HEK293 (cell line): ENCODE results near the gene FILIP1.
A peak's percentile ranks its signal among the peaks of the same experiment; 100 is the strongest.

ENCODE experiments used
- CTCF ChIA-PET: fragments of 350-600 bp; formaldehyde crosslinking; extraction: SDS; loops from one replicate; lab custom pipeline; 2021; ENCODE audit warnings: antibody characterized with exemption; lab: Yijun Ruan, JAX
- POLR2A ChIA-PET: fragments of 300-600 bp; formaldehyde crosslinking; extraction: SDS; loops from one replicate; lab custom pipeline; 2020; ENCODE audit warnings: antibody characterized with exemption, inconsistent platforms; lab: Yijun Ruan, JAX
- H3K27ac ChIP-seq: fragments of 200-500 bp; sonication (Bioruptor generic); 2 replicates; pipeline ENCODE4 v1.5.1; 2014; ENCODE audit warnings: low read depth, low read length, control low read depth, inconsistent platforms; ENCODE audit errors: extremely low read depth
- H3K36me3 ChIP-seq, 2 experiments: fragments of 200-500 bp in 1 of 2; sonication (Bioruptor generic) in 1 of 2; 1 replicate in 1 of 2; 2 replicates in 1 of 2; pipeline ENCODE4 v1.5.1; 2014 to 2017; ENCODE audit warnings: inconsistent platforms in 2 of 2, low read length in 2 of 2; ENCODE audit not compliant: control insufficient read depth in 2 of 2, insufficient read depth in 1 of 2
- H3K4me1 ChIP-seq: fragments of 200-500 bp; sonication (Bioruptor generic); 2 replicates; pipeline ENCODE4 v1.5.1; 2014; ENCODE audit warnings: mild to moderate bottlenecking, low read length, inconsistent platforms; ENCODE audit not compliant: control insufficient read depth, insufficient read depth
- H3K4me3 ChIP-seq: 2 replicates; pipeline ENCODE4 v1.5.1; 2011; ENCODE audit warnings: low read depth, mild to moderate bottlenecking, control low read depth, low read length, moderate library complexity
- H3K9me3 ChIP-seq: fragments of 200-500 bp; sonication (Bioruptor generic); 2 replicates; pipeline ENCODE4 v1.5.1; 2014; ENCODE audit warnings: low read depth, low read length, inconsistent platforms; ENCODE audit not compliant: control insufficient read depth, insufficient read depth
- BCL11B ChIP-seq: fragments of 450-650 bp; formaldehyde crosslinking; IDR thresholded peaks from 2 replicates; pipeline ENCODE4 v1.5.1; 2016; ENCODE audit warnings: low read depth, missing biosample characterization, missing genetic modification characterization
- GLI4 ChIP-seq: fragments of 450-650 bp; formaldehyde crosslinking; IDR thresholded peaks from 2 replicates; pipeline ENCODE4 v1.5.1; 2016; ENCODE audit warnings: missing biosample characterization, missing genetic modification characterization
- INSM2 ChIP-seq: fragments of 450-650 bp; formaldehyde crosslinking; IDR thresholded peaks from 2 replicates; pipeline ENCODE4 v1.5.1; 2016; ENCODE audit warnings: missing biosample characterization, missing genetic modification characterization
- KLF10 ChIP-seq: fragments of 450-650 bp; IDR thresholded peaks from 2 replicates; pipeline ENCODE4 v1.5.1; 2018; ENCODE audit warnings: missing biosample characterization, mild to moderate bottlenecking, missing genetic modification characterization
- PRDM1 ChIP-seq: fragments of 450-650 bp; formaldehyde crosslinking; IDR thresholded peaks from 2 replicates; pipeline ENCODE4; 2016; ENCODE audit warnings: missing biosample characterization, missing genetic modification characterization
- PRDM2 ChIP-seq: fragments of 450-650 bp; formaldehyde crosslinking; IDR thresholded peaks from 2 replicates; pipeline ENCODE4 v1.5.1; 2016; ENCODE audit warnings: missing biosample characterization, missing genetic modification characterization, borderline replicate concordance
- YY1 ChIP-seq: fragments of 450-650 bp; formaldehyde crosslinking; IDR thresholded peaks from 2 replicates; pipeline ENCODE4 v1.5.1; 2018; ENCODE audit warnings: missing biosample characterization, missing genetic modification characterization
- ZNF157 ChIP-seq: fragments of 450-650 bp; formaldehyde crosslinking; IDR thresholded peaks from 2 replicates; pipeline ENCODE4 v1.5.1; 2016; ENCODE audit warnings: missing biosample characterization, missing genetic modification characterization
- ZNF174 ChIP-seq: fragments of 450-650 bp; formaldehyde crosslinking; IDR thresholded peaks from 2 replicates; pipeline ENCODE4 v1.5.0; 2017; ENCODE audit warnings: missing biosample characterization, mild to moderate bottlenecking, missing genetic modification characterization
- ZNF2 ChIP-seq: fragments of 450-650 bp; formaldehyde crosslinking; IDR thresholded peaks from 2 replicates; pipeline ENCODE4 v1.5.1; 2016; ENCODE audit warnings: missing biosample characterization, missing genetic modification characterization
- ZNF248 ChIP-seq: fragments of 450-650 bp; formaldehyde crosslinking; IDR thresholded peaks from 2 replicates; pipeline ENCODE4 v1.5.1; 2017; ENCODE audit warnings: missing biosample characterization, missing genetic modification characterization
- ZNF26 ChIP-seq: fragments of 450-650 bp; formaldehyde crosslinking; IDR thresholded peaks from 2 replicates; pipeline ENCODE4 v1.5.1; 2016; ENCODE audit warnings: missing biosample characterization, missing genetic modification characterization
- ZNF335 ChIP-seq: fragments of 450-650 bp; formaldehyde crosslinking; conservative IDR thresholded peaks from 2 replicates; pipeline ENCODE4 v1.5.1; 2016; ENCODE audit warnings: missing biosample characterization, missing genetic modification characterization
- ZNF394 ChIP-seq: fragments of 450-650 bp; formaldehyde crosslinking; IDR thresholded peaks from 2 replicates; pipeline ENCODE4 v1.5.1; 2016; ENCODE audit warnings: missing biosample characterization, missing genetic modification characterization, mild to moderate bottlenecking, moderate library complexity, borderline replicate concordance
- ZNF48 ChIP-seq: fragments of 450-650 bp; formaldehyde crosslinking; IDR thresholded peaks from 2 replicates; pipeline ENCODE4 v1.5.1; 2016; ENCODE audit warnings: missing biosample characterization, missing genetic modification characterization
- ZSCAN16 ChIP-seq: fragments of 450-650 bp; formaldehyde crosslinking; IDR thresholded peaks from 2 replicates; pipeline ENCODE4 v1.5.1; 2016; ENCODE audit warnings: missing biosample characterization, missing genetic modification characterization
- TF ChIP-seq, protein P1 (sequence below): fragments of 450-650 bp; IDR thresholded peaks from 2 replicates; pipeline ENCODE4 v1.5.1; 2018; ENCODE audit warnings: missing biosample characterization, mild to moderate bottlenecking, missing genetic modification characterization

Gene FILIP1

GRCh38 chr6:75460681-75461080, 32.9 kb downstream of the FILIP1 start:
- Histone ChIP-seq H3K27ac (no peak overlapping the region), H3K9me3 (no peaks in the 10 kb centered on the region), H3K36me3 (no peaks in the 10 kb centered on the region), H3K4me3 (no peak overlapping the region), H3K4me1 (peaks cover 6% of the 10 kb centered on the region; the same call in 1 of the 2 replicates)
- CTCF ChIA-PET = interaction anchor here (0.5 to 1.5 kb wide), 4 partner anchors 76 to 984 kb away, joined by 3 to 4 read pairs (median 3); no protein-coding TSS in a partner anchor
- POLR2A ChIA-PET = interaction anchor here (0.5 kb wide), 1 partner anchor 139 kb away, joined by 3 read pairs; no protein-coding TSS in a partner anchor
- no peak for TF ChIP-seq GLI4
- TF ChIP-seq ZNF394 (tag by site-specific recombination) = no peak
- no peak for TF ChIP-seq PRDM2
- TF ChIP-seq YY1 = no peak
- TF ChIP-seq ZNF174 = no peak
- TF ChIP-seq ZSCAN16 (tag by site-specific recombination) = no peak
- TF ChIP-seq PRDM1 (tag by site-specific recombination) = no peak
- no peak for TF ChIP-seq ZNF26 (tag by site-specific recombination)
- no peak for TF ChIP-seq ZNF2 (tag by site-specific recombination)
- TF ChIP-seq ZNF157 (tag by site-specific recombination) = no peak
- TF ChIP-seq KLF10 (tag by site-specific recombination) = no peak
- no peak for TF ChIP-seq INSM2 (tag by site-specific recombination)
- no peak for TF ChIP-seq ZNF48 (tag by site-specific recombination)
- no peak for TF ChIP-seq ZNF248 (tag by site-specific recombination)
- TF ChIP-seq BCL11B (tag by site-specific recombination) = no peak

- Histone ChIP-seq H3K27ac (no peak overlapping the region), H3K4me1 (peaks cover 6% of the 10 kb centered on the region; the same call in 1 of the 2 replicates), H3K9me3 (no peaks in the 10 kb centered on the region), H3K36me3 (no peaks in the 10 kb centered on the region), H3K4me3 (no peak overlapping the region)
- peak; percentile 10; the same call in 1 of the 2 replicates for TF ChIP-seq ZNF335 (tag by site-specific recombination)
- TF ChIP-seq, protein P1, sequence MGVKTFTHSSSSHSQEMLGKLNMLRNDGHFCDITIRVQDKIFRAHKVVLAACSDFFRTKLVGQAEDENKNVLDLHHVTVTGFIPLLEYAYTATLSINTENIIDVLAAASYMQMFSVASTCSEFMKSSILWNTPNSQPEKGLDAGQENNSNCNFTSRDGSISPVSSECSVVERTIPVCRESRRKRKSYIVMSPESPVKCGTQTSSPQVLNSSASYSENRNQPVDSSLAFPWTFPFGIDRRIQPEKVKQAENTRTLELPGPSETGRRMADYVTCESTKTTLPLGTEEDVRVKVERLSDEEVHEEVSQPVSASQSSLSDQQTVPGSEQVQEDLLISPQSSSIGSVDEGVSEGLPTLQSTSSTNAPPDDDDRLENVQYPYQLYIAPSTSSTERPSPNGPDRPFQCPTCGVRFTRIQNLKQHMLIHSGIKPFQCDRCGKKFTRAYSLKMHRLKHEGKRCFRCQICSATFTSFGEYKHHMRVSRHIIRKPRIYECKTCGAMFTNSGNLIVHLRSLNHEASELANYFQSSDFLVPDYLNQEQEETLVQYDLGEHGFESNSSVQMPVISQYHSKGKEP (tag by site-specific recombination) = no peak
- POLR2A ChIA-PET = no interaction called here
- CTCF ChIA-PET = interaction anchor here (0.9 kb wide), 1 partner anchor 96 kb away, joined by 3 read pairs; no protein-coding TSS in a partner anchor
Observed at GRCh38 chr6:75458895-75459294, 34.7 kb downstream of the FILIP1 start.
